ENCODE data around the gene TSPAN18. TPM values are rescaled to one million over a fixed set of nuclear protein-coding genes. Genes with fewer than 3 reads are reported as not detected.

Gene TSPAN18
- total and polyA plus RNA-seq, 2 experiments from 2014 or later = 68.6 to 82.8 TPM

- peaks cover 17% of the 10 kb centered on the region for H3K4me1 ChIP-seq (ENCODE audit: low read depth)
- H3K27ac ChIP-seq = no peak overlapping the region
- H3K27me3 ChIP-seq = no peaks in the 10 kb centered on the region
- TF ChIP-seq CTCF (IDR thresholded peaks at IDR 0.05; ENCODE audit: low read depth, low read length) = no peak
- no peaks in the 10 kb centered on the region for H3K36me3 ChIP-seq
- no peak for DNase-seq (ENCODE audit: low read depth in 1 of 2, low spot score in 1 of 2)
- no peaks in the 10 kb centered on the region for H3K9me3 ChIP-seq (ENCODE audit: low read depth)
- H3K4me3 ChIP-seq = no peak overlapping the region
Measured at GRCh38 chr11:44718612-44719390, 8.0 kb upstream of the TSPAN18 start.

- Histone ChIP-seq H3K9me3 (ENCODE audit: low read depth) (no peaks in the 10 kb centered on the region), H3K4me3 (no peak overlapping the region), H3K4me1 (ENCODE audit: low read depth) (peaks cover 58% of the 10 kb centered on the region), H3K27ac (peak overlapping the region; percentile 89), H3K36me3 (no peaks in the 10 kb centered on the region), H3K27me3 (no peaks in the 10 kb centered on the region)
- DNase-seq (ENCODE audit: low read depth in 1 of 2, low spot score in 1 of 2) = no peak
- TF ChIP-seq CTCF (IDR thresholded peaks at IDR 0.05; ENCODE audit: low read depth, low read length) = no peak
Measured at GRCh38 chr11:44725016-44725685, 1.6 kb upstream of the TSPAN18 start.

- Histone ChIP-seq H3K9me3 (ENCODE audit: low read depth) (no peaks in the 10 kb centered on the region), H3K27ac (peak overlapping the region; percentile 89), H3K27me3 (no peaks in the 10 kb centered on the region), H3K36me3 (no peaks in the 10 kb centered on the region), H3K4me1 (ENCODE audit: low read depth) (peaks cover 56% of the 10 kb centered on the region), H3K4me3 (no peak overlapping the region)
- TF ChIP-seq CTCF (IDR thresholded peaks at IDR 0.05; ENCODE audit: low read depth, low read length) = no peak
- no peak for DNase-seq (ENCODE audit: low read depth in 1 of 2, low spot score in 1 of 2)
Measured at GRCh38 chr11:44725757-44726282, 942 bp upstream of the TSPAN18 start.

- Histone ChIP-seq H3K27me3 (no peaks in the 10 kb centered on the region), H3K27ac (peak overlapping the region; percentile 87), H3K9me3 (ENCODE audit: low read depth) (no peaks in the 10 kb centered on the region), H3K4me1 (ENCODE audit: low read depth) (peaks cover 49% of the 10 kb centered on the region), H3K4me3 (peak overlapping the region; percentile 99), H3K36me3 (no peaks in the 10 kb centered on the region)
- no peak for TF ChIP-seq CTCF (IDR thresholded peaks at IDR 0.05; ENCODE audit: low read depth, low read length)
- DNase-seq (ENCODE audit: low read depth in 1 of 2, low spot score in 1 of 2) = no peak
Measured at GRCh38 chr11:44727114-44727372, 281 bp downstream of the TSPAN18 start.

- peak; percentile 84 to 93 for DNase-seq (ENCODE audit: low read depth in 1 of 2, low spot score in 1 of 2)
- H3K4me1 ChIP-seq (ENCODE audit: low read depth) = peaks cover 50% of the 10 kb centered on the region
- H3K4me3 ChIP-seq = peak overlapping the region; percentile 99
- H3K27me3 ChIP-seq = no peaks in the 10 kb centered on the region
- H3K9me3 ChIP-seq (ENCODE audit: low read depth) = no peaks in the 10 kb centered on the region
- peak; percentile 85 for TF ChIP-seq CTCF (IDR thresholded peaks at IDR 0.05; ENCODE audit: low read depth, low read length)
- no peaks in the 10 kb centered on the region for H3K36me3 ChIP-seq
- H3K27ac ChIP-seq = peak overlapping the region; percentile 87
Measured at GRCh38 chr11:44727373-44728287, 868 bp downstream of the TSPAN18 start.

Data from cardiac muscle cell (in vitro differentiated cells and primary cell).